Measurements from ENCODE around the gene DCDC2C.

DCDC2C gene

GRCh38 chr2:3678212-3678611 is 25.2 kb upstream of the DCDC2C start:
- H3K9me3 ChIP-seq (ENCODE audit: control insufficient read depth, low read length), result no peaks in the 10 kb centered on the region
- H3K9ac ChIP-seq (ENCODE audit: low read length), result no peak overlapping the region
- no peaks in the 10 kb centered on the region for H3K27me3 ChIP-seq (ENCODE audit: control insufficient read depth, insufficient read depth, low read length)
- H3K4me3 ChIP-seq (ENCODE audit: low read length), result no peak overlapping the region
- H3K36me3 ChIP-seq (ENCODE audit: control insufficient read depth, insufficient read depth, low read length), result no peaks in the 10 kb centered on the region
- no peaks in the 10 kb centered on the region for H3K4me1 ChIP-seq (ENCODE audit: control insufficient read depth, insufficient read depth, low read length)

- H3K9ac ChIP-seq (ENCODE audit: low read length), result no peak overlapping the region
- no peak overlapping the region for H3K4me3 ChIP-seq (ENCODE audit: low read length)
- H3K27me3 ChIP-seq (ENCODE audit: control insufficient read depth, insufficient read depth, low read length), result no peaks in the 10 kb centered on the region
- no peaks in the 10 kb centered on the region for H3K9me3 ChIP-seq (ENCODE audit: control insufficient read depth, low read length)
- H3K36me3 ChIP-seq (ENCODE audit: control insufficient read depth, insufficient read depth, low read length), result no peaks in the 10 kb centered on the region
- H3K4me1 ChIP-seq (ENCODE audit: control insufficient read depth, insufficient read depth, low read length), result no peaks in the 10 kb centered on the region
Observed at GRCh38 chr2:3679180-3679579, 24.2 kb upstream of the DCDC2C start.

- no peaks in the 10 kb centered on the region for H3K27me3 ChIP-seq (ENCODE audit: control insufficient read depth, insufficient read depth, low read length)
- no peaks in the 10 kb centered on the region for H3K9me3 ChIP-seq (ENCODE audit: control insufficient read depth, low read length)
- H3K4me3 ChIP-seq (ENCODE audit: low read length), result no peak overlapping the region
- H3K36me3 ChIP-seq (ENCODE audit: control insufficient read depth, insufficient read depth, low read length), result no peaks in the 10 kb centered on the region
- H3K9ac ChIP-seq (ENCODE audit: low read length), result no peak overlapping the region
- H3K4me1 ChIP-seq (ENCODE audit: control insufficient read depth, insufficient read depth, low read length), result no peaks in the 10 kb centered on the region
Observed at GRCh38 chr2:3679616-3680393, 23.6 kb upstream of the DCDC2C start.

- no peaks in the 10 kb centered on the region for H3K27me3 ChIP-seq (ENCODE audit: control insufficient read depth, insufficient read depth, low read length)
Observed at GRCh38 chr2:3680548-3681345, 22.6 kb upstream of the DCDC2C start.

GRCh38 chr2:3681625-3682024 is 21.8 kb upstream of the DCDC2C start:
- Histone ChIP-seq H3K36me3 (ENCODE audit: control insufficient read depth, insufficient read depth, low read length) (no peaks in the 10 kb centered on the region), H3K27me3 (ENCODE audit: control insufficient read depth, insufficient read depth, low read length) (no peaks in the 10 kb centered on the region), H3K4me1 (ENCODE audit: control insufficient read depth, insufficient read depth, low read length) (no peaks in the 10 kb centered on the region), H3K4me3 (ENCODE audit: low read length) (no peak overlapping the region), H3K9me3 (ENCODE audit: control insufficient read depth, low read length) (no peaks in the 10 kb centered on the region), H3K9ac (ENCODE audit: low read length) (no peak overlapping the region)

More at GRCh38 chr2:3680548-3681345, 22.6 kb upstream of the DCDC2C start:
- H3K9me3 ChIP-seq (ENCODE audit: control insufficient read depth, low read length), result no peaks in the 10 kb centered on the region
- H3K36me3 ChIP-seq (ENCODE audit: control insufficient read depth, insufficient read depth, low read length), result no peaks in the 10 kb centered on the region
- H3K9ac ChIP-seq (ENCODE audit: low read length), result no peak overlapping the region
- H3K4me3 ChIP-seq (ENCODE audit: low read length), result no peak overlapping the region
- H3K4me1 ChIP-seq (ENCODE audit: control insufficient read depth, insufficient read depth, low read length), result no peaks in the 10 kb centered on the region

GRCh38 chr2:3682811-3683210 is 20.6 kb upstream of the DCDC2C start:
- H3K9me3 ChIP-seq (ENCODE audit: control insufficient read depth, low read length), result no peaks in the 10 kb centered on the region
- no peaks in the 10 kb centered on the region for H3K36me3 ChIP-seq (ENCODE audit: control insufficient read depth, insufficient read depth, low read length)
- H3K27me3 ChIP-seq (ENCODE audit: control insufficient read depth, insufficient read depth, low read length), result no peaks in the 10 kb centered on the region
- H3K4me1 ChIP-seq (ENCODE audit: control insufficient read depth, insufficient read depth, low read length), result no peaks in the 10 kb centered on the region
- no peak overlapping the region for H3K4me3 ChIP-seq (ENCODE audit: low read length)
- no peak overlapping the region for H3K9ac ChIP-seq (ENCODE audit: low read length)

- Histone ChIP-seq H3K9me3 (ENCODE audit: control insufficient read depth, low read length) (no peaks in the 10 kb centered on the region), H3K4me1 (ENCODE audit: control insufficient read depth, insufficient read depth, low read length) (no peaks in the 10 kb centered on the region), H3K36me3 (ENCODE audit: control insufficient read depth, insufficient read depth, low read length) (no peaks in the 10 kb centered on the region), H3K27me3 (ENCODE audit: control insufficient read depth, insufficient read depth, low read length) (no peaks in the 10 kb centered on the region), H3K4me3 (ENCODE audit: low read length) (no peak overlapping the region), H3K9ac (ENCODE audit: low read length) (no peak overlapping the region)
Observed at GRCh38 chr2:3683748-3684454, 19.5 kb upstream of the DCDC2C start.

- no peaks in the 10 kb centered on the region for H3K27me3 ChIP-seq (ENCODE audit: control insufficient read depth, insufficient read depth, low read length)
Observed at GRCh38 chr2:3689998-3690748, 13.2 kb upstream of the DCDC2C start.

GRCh38 chr2:3692375-3692774 is 11.0 kb upstream of the DCDC2C start:
- Histone ChIP-seq H3K27me3 (ENCODE audit: control insufficient read depth, insufficient read depth, low read length) (no peaks in the 10 kb centered on the region), H3K4me1 (ENCODE audit: control insufficient read depth, insufficient read depth, low read length) (no peaks in the 10 kb centered on the region), H3K9ac (ENCODE audit: low read length) (no peak overlapping the region), H3K9me3 (ENCODE audit: control insufficient read depth, low read length) (no peaks in the 10 kb centered on the region), H3K4me3 (ENCODE audit: low read length) (no peak overlapping the region), H3K36me3 (ENCODE audit: control insufficient read depth, insufficient read depth, low read length) (no peaks in the 10 kb centered on the region)

More at GRCh38 chr2:3689998-3690748, 13.2 kb upstream of the DCDC2C start:
- Histone ChIP-seq H3K36me3 (ENCODE audit: control insufficient read depth, insufficient read depth, low read length) (no peaks in the 10 kb centered on the region), H3K4me1 (ENCODE audit: control insufficient read depth, insufficient read depth, low read length) (no peaks in the 10 kb centered on the region), H3K9me3 (ENCODE audit: control insufficient read depth, low read length) (no peaks in the 10 kb centered on the region), H3K9ac (ENCODE audit: low read length) (no peak overlapping the region), H3K4me3 (ENCODE audit: low read length) (no peak overlapping the region)

- no peaks in the 10 kb centered on the region for H3K9me3 ChIP-seq (ENCODE audit: control insufficient read depth, low read length)
- H3K27me3 ChIP-seq (ENCODE audit: control insufficient read depth, insufficient read depth, low read length), result peaks cover 2% of the 10 kb centered on the region
- no peaks in the 10 kb centered on the region for H3K36me3 ChIP-seq (ENCODE audit: control insufficient read depth, insufficient read depth, low read length)
- no peaks in the 10 kb centered on the region for H3K4me1 ChIP-seq (ENCODE audit: control insufficient read depth, insufficient read depth, low read length)
- H3K4me3 ChIP-seq (ENCODE audit: low read length), result no peak overlapping the region
- H3K9ac ChIP-seq (ENCODE audit: low read length), result no peak overlapping the region
Observed at GRCh38 chr2:3696545-3696944, 6.8 kb upstream of the DCDC2C start.

- Histone ChIP-seq H3K4me3 (ENCODE audit: low read length) (no peak overlapping the region), H3K9me3 (ENCODE audit: control insufficient read depth, low read length) (no peaks in the 10 kb centered on the region), H3K27me3 (ENCODE audit: control insufficient read depth, insufficient read depth, low read length) (peaks cover 14% of the 10 kb centered on the region), H3K4me1 (ENCODE audit: control insufficient read depth, insufficient read depth, low read length) (no peaks in the 10 kb centered on the region), H3K9ac (ENCODE audit: low read length) (no peak overlapping the region), H3K36me3 (ENCODE audit: control insufficient read depth, insufficient read depth, low read length) (no peaks in the 10 kb centered on the region)
Observed at GRCh38 chr2:3701071-3701470, 2.3 kb upstream of the DCDC2C start.

All from mucosa of stomach (tissue), 1 donor.